Breast epithelium (tissue), 4 donors: ENCODE data around the gene OTUD4. TPM values are rescaled to one million over a fixed set of nuclear protein-coding genes. Genes with fewer than 3 reads are reported as not detected.
A peak's percentile ranks its signal among the peaks of the same experiment; 100 is the strongest.

Experiments used
- DNase-seq, 2 donors: peaks; one replicate each; pipeline ENCODE4 v3.0.0-alpha.2; 2019; ENCODE audit warnings: low spot score in 2 of 2
- H3K27ac ChIP-seq, 2 donors: fragments of 200-600 bp; sonication (generic) in 1 of 2; one replicate each; pipeline ENCODE4 v1.5.1; 2016 to 2019; ENCODE audit warnings: mild to moderate bottlenecking in 1 of 2
- H3K27me3 ChIP-seq, 2 donors: fragments of 200-600 bp; sonication (generic) in 1 of 2; one replicate each; pipeline versions ENCODE4 v1.5.1 to v1.6.0; 2017 to 2019; ENCODE audit warnings: control low read depth in 1 of 2, mild to moderate bottlenecking in 1 of 2
- H3K36me3 ChIP-seq: fragments of 200-600 bp; one replicate; pipeline ENCODE4 v1.5.1; 2019
- H3K4me1 ChIP-seq, 2 donors: fragments of 200-600 bp; sonication (generic); one replicate each; pipeline ENCODE4 v1.5.1; 2016 to 2019; ENCODE audit warnings: control low read depth in 1 of 2
- H3K4me3 ChIP-seq, 3 donors: fragments of 200-600 bp; sonication (generic); 1 replicate in 2 of 3; 2 replicates in 1 of 3; pipeline ENCODE4 v1.5.1; 2016 to 2019; ENCODE audit warnings: mild to moderate bottlenecking in 3 of 3, moderate library complexity in 2 of 3
- H3K9me3 ChIP-seq, 2 donors: fragments of 200-600 bp; sonication (generic) in 1 of 2; one replicate each; pipeline ENCODE4 v1.5.1; 2016 to 2019; ENCODE audit warnings: control low read depth in 1 of 2
- POLR2A ChIP-seq: fragments of 450-650 bp; IDR thresholded peaks from one replicate; pipeline ENCODE4 v1.6.1; 2016; ENCODE audit warnings: antibody characterized with exemption, mild to moderate bottlenecking, moderate library complexity
- POLR2AphosphoS5 ChIP-seq, 3 donors: sonication (generic); formaldehyde crosslinking; IDR thresholded peaks; one replicate each; pipeline ENCODE4 v1.6.1; 2017; ENCODE audit warnings: antibody characterized with exemption in 3 of 3
- intact Hi-C: fragments of 100-400 bp; cut with DNase I; formaldehyde crosslinking; loops from one replicate; pipeline ENCODE4 v1.15.1; 2023; ENCODE audit warnings: low total_unique reads
- total RNA-seq, 3 donors: library from RNA; depleted of rRNA; stranded (reverse); fragments of >200 nt; gene quantifications; one replicate each; pipeline ENCODE4 v1.1.0, GENCODE V29; 2016
- TF ChIP-seq, protein P1 (sequence below), 3 donors: fragments of 450-650 bp; IDR thresholded peaks; one replicate each; pipeline ENCODE4 v1.5.1; 2016 to 2017; ENCODE audit warnings: antibody characterized with exemption in 3 of 3, mild to moderate bottlenecking in 3 of 3, moderate library complexity in 3 of 3

OTUD4 gene
- total RNA-seq, 3 donors from 2014 or later, result 22.9 to 55.8 (median 35.7) TPM

DNA sequence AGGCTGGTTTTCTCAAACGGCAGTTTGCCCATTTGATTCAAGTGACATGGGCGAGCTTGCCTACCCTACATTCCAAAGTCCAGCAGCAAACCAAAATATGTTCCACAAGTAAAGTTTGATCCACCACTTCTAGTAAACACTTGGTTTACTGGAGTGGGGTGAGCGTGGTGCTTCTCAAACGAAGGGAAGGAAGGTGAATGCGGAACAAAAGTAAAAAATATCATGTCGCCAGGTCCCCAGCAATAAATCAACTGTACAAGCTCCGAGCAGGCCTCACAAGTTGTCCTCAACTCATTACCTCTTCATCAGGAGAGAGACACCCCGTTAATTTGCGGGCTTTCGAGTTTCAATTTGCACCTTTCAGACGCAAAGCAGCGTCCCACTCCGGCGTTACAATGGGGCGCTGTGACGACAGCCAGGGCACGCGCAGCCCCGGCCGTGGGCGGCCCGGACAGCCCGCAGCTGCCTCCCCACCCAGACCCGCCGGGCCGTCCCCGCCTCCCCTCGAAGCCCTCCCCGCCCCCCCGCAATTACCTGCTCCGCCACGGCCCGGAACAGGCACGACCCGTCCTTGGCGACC is 1.0 kb downstream of the OTUD4 start:
- no peaks in the 10 kb centered on the region for H3K27me3 ChIP-seq
- H3K4me3 ChIP-seq, result peak overlapping the region; percentile 66 to 88 (median 82)
- peak; percentile 57 to 78 (median 62) for TF ChIP-seq POLR2AphosphoS5 (IDR thresholded peaks at IDR 0.05)
- TF ChIP-seq, protein P1, sequence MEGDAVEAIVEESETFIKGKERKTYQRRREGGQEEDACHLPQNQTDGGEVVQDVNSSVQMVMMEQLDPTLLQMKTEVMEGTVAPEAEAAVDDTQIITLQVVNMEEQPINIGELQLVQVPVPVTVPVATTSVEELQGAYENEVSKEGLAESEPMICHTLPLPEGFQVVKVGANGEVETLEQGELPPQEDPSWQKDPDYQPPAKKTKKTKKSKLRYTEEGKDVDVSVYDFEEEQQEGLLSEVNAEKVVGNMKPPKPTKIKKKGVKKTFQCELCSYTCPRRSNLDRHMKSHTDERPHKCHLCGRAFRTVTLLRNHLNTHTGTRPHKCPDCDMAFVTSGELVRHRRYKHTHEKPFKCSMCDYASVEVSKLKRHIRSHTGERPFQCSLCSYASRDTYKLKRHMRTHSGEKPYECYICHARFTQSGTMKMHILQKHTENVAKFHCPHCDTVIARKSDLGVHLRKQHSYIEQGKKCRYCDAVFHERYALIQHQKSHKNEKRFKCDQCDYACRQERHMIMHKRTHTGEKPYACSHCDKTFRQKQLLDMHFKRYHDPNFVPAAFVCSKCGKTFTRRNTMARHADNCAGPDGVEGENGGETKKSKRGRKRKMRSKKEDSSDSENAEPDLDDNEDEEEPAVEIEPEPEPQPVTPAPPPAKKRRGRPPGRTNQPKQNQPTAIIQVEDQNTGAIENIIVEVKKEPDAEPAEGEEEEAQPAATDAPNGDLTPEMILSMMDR (IDR thresholded peaks at IDR 0.05), result no peak
- H3K36me3 ChIP-seq, result no peaks in the 10 kb centered on the region
- H3K9me3 ChIP-seq, result no peaks in the 10 kb centered on the region
- DNase-seq, result peak in 1 of 2 donors; percentile 57
- H3K27ac ChIP-seq, result peak overlapping the region; percentile 96 to 98
- H3K4me1 ChIP-seq, result peaks cover 0 to 11% of the 10 kb centered on the region in 2 donors
- intact Hi-C loops, result no loop called here

DNA sequence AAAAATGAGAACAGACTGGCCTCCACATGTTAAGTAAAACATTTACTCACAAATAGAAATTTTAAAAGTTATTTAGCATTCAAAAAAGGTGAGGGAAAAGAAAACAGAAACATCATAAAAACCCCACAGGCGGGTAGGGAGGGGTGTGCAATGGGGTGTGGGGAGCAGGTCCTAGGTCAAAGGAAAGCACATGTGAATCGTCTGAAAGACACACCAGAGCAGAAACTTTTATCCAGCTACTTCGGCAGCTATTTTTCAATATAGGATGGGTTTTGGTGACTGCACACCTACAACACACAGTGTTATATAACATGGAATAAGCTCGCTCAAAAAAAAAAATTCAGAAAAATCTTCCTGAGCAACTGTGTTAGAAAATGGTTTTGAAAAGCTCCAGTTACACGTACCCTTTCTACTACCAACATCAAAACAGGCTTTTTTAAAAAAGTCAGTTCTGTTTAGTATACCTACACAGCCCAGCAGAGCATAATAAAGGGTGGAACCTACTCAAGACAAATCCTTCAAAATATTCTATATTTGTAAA is 1.6 kb downstream of the OTUD4 start:
- Histone ChIP-seq H3K4me1 (peaks cover 0 to 11% of the 10 kb centered on the region in 2 donors), H3K4me3 (peak overlapping the region; percentile 66 to 88 (median 82)), H3K9me3 (no peaks in the 10 kb centered on the region), H3K27me3 (no peaks in the 10 kb centered on the region), H3K27ac (peak overlapping the region; percentile 96 to 98), H3K36me3 (no peaks in the 10 kb centered on the region)
- TF ChIP-seq, protein P1 (IDR thresholded peaks at IDR 0.05), result no peak
- DNase-seq, result no peak
- intact Hi-C loops, result no loop called here

DNA sequence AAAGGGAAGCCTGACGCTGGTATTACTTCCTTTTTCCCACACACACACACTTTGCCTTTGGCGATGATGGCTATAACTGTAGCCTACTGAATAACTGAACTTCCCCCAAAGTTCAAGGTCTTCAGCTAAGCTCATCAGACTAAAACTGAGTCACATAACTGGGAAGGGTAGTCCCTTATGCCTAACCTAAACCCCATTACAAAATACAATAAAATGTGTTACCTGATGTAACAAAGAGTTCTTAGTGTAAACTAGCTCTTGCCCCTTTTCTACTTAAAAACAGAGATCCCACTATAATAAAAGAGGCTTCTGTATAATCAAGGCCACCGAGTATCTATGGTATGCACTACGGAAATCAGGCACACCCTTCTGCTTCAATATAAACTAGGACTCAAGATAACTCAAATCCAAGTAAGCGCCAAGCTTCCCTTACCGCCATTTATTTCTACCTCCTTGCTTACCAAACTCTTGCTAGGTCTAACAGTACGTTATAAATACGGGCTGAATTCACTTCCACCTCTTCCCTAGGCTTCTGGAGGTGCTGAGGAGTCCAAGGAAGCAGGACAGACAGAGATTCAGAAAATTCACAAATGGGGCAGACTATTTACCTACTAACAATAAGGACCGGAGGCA is 2.4 kb downstream of the OTUD4 start:
- intact Hi-C loops, result no loop called here
- no peaks in the 10 kb centered on the region for H3K27me3 ChIP-seq
- no peak for DNase-seq
- H3K27ac ChIP-seq, result peak overlapping the region; percentile 96 to 98
- H3K9me3 ChIP-seq, result no peaks in the 10 kb centered on the region
- peak overlapping the region; percentile 2 to 88 (median 82) for H3K4me3 ChIP-seq
- TF ChIP-seq, protein P1 (IDR thresholded peaks at IDR 0.05), result no peak
- no peak for TF ChIP-seq POLR2A
- no peak for TF ChIP-seq POLR2AphosphoS5 (IDR thresholded peaks at IDR 0.05)
- H3K36me3 ChIP-seq, result no peaks in the 10 kb centered on the region
- peaks cover 0 to 11% of the 10 kb centered on the region in 2 donors for H3K4me1 ChIP-seq

DNA sequence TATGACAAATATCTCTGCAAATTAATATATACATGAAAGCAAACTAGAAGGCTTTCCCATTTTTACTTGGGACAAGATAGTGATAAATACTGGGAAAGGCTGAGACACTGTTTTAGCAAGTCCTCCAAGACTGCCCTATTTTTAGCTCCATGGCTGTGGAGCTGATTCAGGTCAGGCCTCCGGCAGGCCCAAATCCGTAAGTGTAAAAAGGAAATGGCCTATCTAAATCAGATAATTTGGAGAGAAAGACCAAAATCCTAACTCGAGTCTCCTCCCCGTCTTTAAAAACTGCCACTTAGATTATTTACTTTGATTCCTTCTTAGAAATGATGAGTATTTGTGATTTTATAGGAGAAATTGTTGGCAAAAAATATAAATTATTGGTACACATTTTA is 2.9 kb downstream of the OTUD4 start:
- intact Hi-C loops, result no loop called here
- TF ChIP-seq, protein P1 (IDR thresholded peaks at IDR 0.05), result no peak
- TF ChIP-seq POLR2AphosphoS5 (IDR thresholded peaks at IDR 0.05) (no peak), POLR2A (no peak)
- peaks cover 0 to 11% of the 10 kb centered on the region in 2 donors for H3K4me1 ChIP-seq

More for the DNA sequence above, 2.9 kb downstream of the OTUD4 start:
- Histone ChIP-seq H3K27ac (peak overlapping the region; percentile 96 to 98), H3K36me3 (no peaks in the 10 kb centered on the region), H3K27me3 (no peaks in the 10 kb centered on the region), H3K4me3 (peak overlapping the region in 2 of 3 donors; percentile 82 to 88), H3K9me3 (no peaks in the 10 kb centered on the region)
- DNase-seq, result no peak
